ENCODE measurements around the gene NOS1AP.

Gene NOS1AP

GRCh38 chr1:162304736-162305135 lies 235.2 kb downstream of the NOS1AP start:
- DNase-seq, result no peak

- DNase-seq, result no peak
Measured at GRCh38 chr1:162305969-162306368, 236.5 kb downstream of the NOS1AP start.

GRCh38 chr1:162310337-162310736 lies 240.8 kb downstream of the NOS1AP start:
- no peak for DNase-seq

DNA sequence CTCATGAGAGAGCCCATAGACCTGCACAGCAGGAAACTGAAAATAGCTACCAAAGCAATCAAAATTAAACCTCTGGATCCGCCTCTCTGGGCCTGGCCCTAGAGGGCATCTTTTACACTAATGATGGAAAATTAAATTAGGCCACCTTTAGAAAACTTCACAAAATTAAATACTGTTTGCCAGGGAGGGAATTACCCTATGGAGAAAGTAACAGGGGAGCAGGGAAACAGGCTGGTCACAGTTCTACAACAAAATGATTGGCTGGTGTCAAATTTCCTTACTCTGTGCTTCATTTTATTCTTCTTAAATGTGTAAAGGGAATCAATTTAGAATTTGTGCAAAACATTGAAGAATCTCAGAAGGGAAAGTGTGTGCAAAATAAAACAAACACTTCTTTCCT lies 244.7 kb downstream of the NOS1AP start:
- DNase-seq, result no peak

DNA sequence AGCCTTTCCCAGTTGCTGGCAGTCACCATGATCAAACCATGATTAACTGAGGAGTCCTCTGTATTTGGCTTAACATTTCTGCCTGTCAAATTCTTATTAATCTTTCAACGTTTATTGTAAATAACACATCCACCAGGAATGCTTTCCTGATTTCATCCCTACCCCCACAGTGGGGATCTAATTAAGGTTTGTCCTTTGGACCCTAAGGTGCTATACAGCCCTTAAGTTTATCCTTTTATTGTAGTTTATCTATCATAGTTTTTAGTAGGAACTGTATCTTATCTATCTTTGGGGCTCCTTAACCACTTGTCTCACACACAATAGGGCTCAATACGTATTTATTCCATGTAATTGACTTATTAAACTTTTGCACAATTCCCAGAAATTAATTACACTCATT lies 246.2 kb downstream of the NOS1AP start:
- DNase-seq, result no peak

- no peak for DNase-seq
Measured at GRCh38 chr1:162316187-162316586, 246.7 kb downstream of the NOS1AP start.

GRCh38 chr1:162317621-162318020 lies 248.1 kb downstream of the NOS1AP start:
- no peak for DNase-seq

DNA sequence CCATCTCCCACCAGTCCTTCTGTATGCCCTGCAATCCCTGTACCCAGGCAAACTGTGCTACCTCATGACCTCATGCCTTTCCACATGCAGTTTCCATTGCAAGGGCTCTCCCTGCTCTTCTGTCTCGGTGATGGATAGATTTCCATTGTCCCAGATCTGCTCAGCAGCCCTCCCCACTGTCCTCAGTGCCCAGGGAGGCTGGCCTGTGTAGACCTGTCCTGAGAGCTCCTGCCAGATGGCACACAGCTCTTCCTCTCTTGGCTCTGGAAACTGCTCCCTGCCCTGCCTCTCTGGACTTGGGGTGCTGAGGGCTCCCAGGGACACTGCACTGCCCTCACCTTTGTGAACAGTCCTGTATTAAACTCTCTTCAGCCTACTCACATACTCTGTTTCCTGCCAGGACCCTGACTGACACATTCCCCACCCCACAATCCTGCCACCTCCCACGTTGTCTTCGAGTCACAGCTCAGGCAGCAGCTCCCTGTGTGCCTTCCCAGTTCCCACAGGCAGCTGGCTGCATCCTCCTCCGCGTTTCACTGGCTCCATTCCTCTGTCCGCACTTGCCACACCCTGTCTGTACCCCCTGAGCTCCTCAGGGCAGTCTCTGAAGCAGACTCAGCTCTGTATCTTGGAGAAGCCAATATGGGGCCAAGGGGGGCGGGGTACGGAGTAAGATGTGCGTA lies 250.1 kb downstream of the NOS1AP start:
- DNase-seq, result no peak

GRCh38 chr1:162321809-162322422 lies 252.4 kb downstream of the NOS1AP start:
- DNase-seq, result no peak

DNA sequence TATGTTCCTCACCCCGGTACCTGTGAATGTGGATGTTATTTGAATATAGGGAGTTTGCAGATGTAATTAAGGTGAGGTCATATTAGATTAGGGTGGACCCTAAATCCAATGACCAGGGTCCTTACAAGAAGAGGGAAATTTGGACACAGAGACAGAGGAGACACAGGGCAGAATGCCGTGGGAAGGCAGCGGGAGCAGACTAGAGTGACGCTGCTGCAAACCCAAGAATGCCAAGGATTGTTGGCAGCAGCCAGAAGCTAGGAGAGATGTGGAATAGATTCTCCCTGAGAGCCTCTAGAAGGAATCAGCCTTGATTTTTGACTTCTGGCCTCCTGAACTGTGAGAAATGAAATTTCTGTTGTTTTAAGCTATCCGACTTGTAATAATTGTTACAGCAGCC lies 253.5 kb downstream of the NOS1AP start:
- no peak for DNase-seq

DNA sequence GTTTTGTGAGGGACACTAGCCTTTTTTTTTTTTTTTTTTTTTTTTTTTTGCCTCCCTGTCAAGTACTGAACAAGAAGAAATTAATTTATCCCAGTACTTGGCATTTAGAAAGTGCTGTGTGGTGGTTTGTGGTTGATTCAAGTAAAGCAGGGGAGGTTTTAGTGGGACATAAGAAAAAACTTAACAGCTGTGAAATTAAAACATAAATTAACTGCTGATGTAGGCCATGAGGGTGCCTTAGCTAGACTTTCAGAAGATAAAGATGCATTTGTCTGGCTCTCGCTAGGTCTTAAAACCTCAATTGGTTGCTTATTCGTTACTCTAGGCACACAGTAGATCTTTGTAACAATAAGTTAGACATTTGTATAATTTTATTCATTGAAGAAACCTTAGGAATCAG lies 254.9 kb downstream of the NOS1AP start:
- DNase-seq, result no peak

GRCh38 chr1:162326559-162326958 lies 257.1 kb downstream of the NOS1AP start:
- DNase-seq, result no peak

DNA sequence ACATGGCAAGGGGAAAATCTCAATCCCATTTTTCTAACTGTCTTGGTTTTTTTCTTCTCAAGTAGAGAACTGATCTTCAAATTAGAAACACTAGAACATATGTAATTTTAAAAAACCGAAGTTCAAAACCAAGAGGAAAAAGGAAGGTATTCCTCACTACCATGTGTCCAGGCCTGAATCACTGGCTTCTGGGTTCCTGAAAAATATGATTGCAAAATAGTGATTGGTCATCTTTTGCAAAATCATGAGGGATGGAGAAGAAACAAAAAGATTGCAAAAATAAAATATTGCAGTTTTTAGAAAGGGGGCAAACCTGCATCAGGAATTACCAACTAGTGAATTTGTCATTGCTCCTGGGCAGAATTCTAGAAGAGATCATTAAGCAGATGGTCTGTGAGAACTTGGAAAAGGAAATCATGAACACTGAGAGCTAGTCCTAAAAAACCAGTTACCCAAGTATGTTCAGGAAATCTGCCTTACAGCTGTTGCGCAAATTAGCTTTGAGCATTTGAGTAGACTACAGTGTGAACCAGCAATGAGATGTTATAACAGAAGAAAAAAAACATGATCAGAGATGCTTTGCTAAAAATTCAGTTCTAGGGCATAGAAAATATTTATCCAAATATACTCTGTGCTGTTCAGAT lies 257.8 kb downstream of the NOS1AP start:
- no peak for DNase-seq

- DNase-seq, result no peak
Measured at GRCh38 chr1:162327788-162328165, 258.3 kb downstream of the NOS1AP start.

- DNase-seq, result no peak
Measured at GRCh38 chr1:162328512-162328911, 259.0 kb downstream of the NOS1AP start.

DNA sequence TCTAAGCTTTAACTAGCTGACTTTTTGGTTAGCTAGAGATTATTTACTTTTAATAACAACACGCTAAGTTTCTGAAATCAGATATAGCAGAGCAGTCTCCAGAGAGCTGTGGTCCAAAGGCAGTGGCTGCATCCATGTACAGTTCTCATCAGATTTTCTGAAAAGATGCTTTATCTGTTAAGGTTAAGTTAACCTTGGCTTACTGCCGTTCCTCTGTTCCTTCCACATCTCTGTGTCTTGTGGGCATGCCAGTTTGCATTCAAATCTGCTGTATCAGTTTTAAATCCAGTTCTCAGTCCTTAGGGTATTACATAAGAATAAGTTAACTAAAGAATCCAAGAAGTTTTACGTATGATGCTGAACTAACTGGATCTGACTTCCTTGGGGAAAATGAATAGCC lies 260.3 kb downstream of the NOS1AP start:
- DNase-seq, result no peak

DNA sequence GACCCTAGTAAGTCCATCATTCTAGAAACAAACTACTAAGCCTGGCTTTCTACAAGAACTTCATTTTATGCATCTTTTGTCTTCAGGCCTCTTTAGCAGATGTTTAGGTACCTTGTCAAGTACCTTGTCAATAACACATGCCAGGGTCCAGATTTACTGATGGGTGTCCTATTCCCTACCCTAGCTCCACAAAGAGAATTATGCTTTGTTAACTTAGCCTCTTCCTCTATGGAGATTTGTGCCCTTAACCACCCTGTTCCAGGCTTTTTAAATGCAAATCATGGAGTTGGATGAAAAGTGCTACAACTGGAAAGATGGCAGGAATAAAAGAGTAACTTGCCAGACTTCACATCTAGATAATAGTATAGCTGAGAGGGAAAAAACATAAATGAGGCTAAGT lies 264.5 kb downstream of the NOS1AP start:
- DNase-seq, result no peak

DNA sequence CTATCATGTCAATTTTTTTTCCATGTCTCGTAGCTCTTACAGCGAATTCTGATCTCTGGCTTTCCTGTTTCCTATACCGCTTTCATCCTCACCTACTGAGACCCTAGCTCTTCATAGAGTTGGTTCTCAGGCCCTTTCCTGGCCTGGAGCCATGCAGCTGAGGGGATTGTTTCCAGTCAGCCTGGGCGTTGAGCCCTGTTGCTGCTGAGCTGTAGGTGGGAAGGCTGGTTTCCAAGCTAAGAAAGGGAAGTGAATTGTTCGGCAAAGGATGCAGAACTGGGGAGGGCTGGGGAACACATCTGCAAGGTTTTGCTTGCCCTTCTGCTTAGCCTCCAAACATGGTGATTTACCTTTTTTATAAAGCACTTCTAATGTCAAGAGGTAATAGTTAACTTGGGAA lies 265.6 kb downstream of the NOS1AP start:
- no peak for DNase-seq

DNA sequence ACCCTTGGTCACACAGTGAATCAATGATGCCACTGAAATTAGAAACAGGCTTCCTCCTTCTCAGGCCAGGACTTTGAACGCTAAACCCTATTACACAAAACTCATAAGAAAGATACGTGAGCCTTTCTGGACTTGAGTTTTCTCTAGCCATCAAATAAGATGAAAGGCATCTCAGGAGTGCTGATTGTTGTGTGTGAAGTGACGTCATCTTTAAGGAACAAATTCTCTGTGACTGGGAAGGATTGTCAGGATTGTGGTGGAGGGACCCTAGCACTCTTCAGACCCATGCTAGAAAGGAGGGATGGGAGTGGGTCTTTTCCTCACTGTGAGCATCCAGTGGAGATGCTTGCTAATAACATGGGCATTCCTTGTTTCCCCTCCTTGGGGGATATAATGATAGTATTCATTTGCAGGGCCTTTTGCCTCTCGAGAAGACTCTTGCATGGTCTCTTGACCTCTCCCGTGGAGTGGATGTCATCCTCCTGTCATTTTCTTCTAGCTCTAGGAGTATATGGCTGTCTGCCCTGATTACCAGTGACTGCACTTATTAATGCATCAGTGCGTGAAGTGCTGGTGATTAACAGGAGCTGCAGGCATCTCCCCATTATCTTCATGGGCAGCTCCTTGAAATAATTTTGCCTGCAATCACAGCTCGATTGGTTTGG lies 267.3 kb downstream of the NOS1AP start:
- no peak for DNase-seq

GRCh38 chr1:162342452-162342983 lies 273.0 kb downstream of the NOS1AP start:
- DNase-seq, result no peak

- DNase-seq, result no peak
Measured at GRCh38 chr1:162343470-162343869, 274.0 kb downstream of the NOS1AP start.

DNA sequence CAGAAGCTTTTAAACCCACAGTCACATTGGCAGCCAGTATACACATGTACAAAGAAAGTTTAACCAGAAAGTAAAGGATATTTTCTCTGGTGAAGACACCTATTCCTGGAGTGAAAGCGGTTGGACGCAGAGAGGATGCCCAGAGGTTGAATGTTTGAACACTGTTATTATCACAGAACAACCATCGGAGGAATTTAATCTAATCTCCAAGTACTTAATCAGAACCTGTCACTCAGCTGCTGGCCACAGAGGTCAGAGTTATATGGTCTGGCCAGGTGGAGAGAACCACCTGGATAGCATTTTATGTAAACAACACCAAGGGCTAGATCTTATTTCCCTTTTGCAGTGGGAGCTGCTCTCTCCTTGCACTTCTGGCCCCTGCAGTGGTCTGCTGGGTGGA lies 277.8 kb downstream of the NOS1AP start:
- DNase-seq, result no peak

GRCh38 chr1:162349635-162350330 lies 280.3 kb downstream of the NOS1AP start:
- no peak for DNase-seq
